CD14-positive monocyte (primary cell): ENCODE measurements around the gene ABCB8. TPM values are rescaled to one million over a fixed set of nuclear protein-coding genes. Genes with fewer than 3 reads are reported as not detected.
A peak's percentile ranks its signal among the peaks of the same experiment; 100 is the strongest.

Experiments
- DNase-seq, 3 donors: peaks; one replicate each; pipeline ENCODE4 v3.0.0-alpha.2; 2011 to 2022
- H2AFZ ChIP-seq: 2 replicates; pipeline ENCODE4 v1.6.0; 2012; ENCODE audit warnings: mild to moderate bottlenecking, low read depth, low read length, inconsistent platforms; ENCODE audit not compliant: insufficient read depth, poor library complexity, severe bottlenecking
- H3K27ac ChIP-seq, 2 donors: 1 replicate in 1 of 2; 2 replicates in 1 of 2; pipeline ENCODE4 v1.5.1; 2012 to 2013; ENCODE audit warnings: low read length in 2 of 2, control low read depth in 1 of 2, inconsistent platforms in 1 of 2, low read depth in 1 of 2, mild to moderate bottlenecking in 1 of 2
- H3K27me3 ChIP-seq, 2 donors: one replicate each; pipeline versions ENCODE4 v1.6.0 to v1.6.1; 2011 to 2013; ENCODE audit warnings: low read length in 2 of 2; ENCODE audit not compliant: control insufficient read depth in 2 of 2, insufficient read depth in 2 of 2
- H3K36me3 ChIP-seq, 2 donors: replicated peaks in 1 of 2; 1 replicate in 1 of 2; 2 replicates in 1 of 2; pipeline versions ENCODE4 v1.5.1 to v1.6.1; 2012 to 2013; ENCODE audit warnings: low read length in 2 of 2, control low read depth in 1 of 2, inconsistent platforms in 1 of 2, mild to moderate bottlenecking in 1 of 2; ENCODE audit not compliant: insufficient read depth in 2 of 2, control insufficient read depth in 1 of 2
- H3K4me1 ChIP-seq, 2 donors: 1 replicate in 1 of 2; 2 replicates in 1 of 2; pipeline versions ENCODE4 v1.5.1 to v1.6.1; 2012 to 2013; ENCODE audit warnings: low read length in 2 of 2, control low read depth in 1 of 2, inconsistent platforms in 1 of 2, mild to moderate bottlenecking in 1 of 2, moderate library complexity in 1 of 2; ENCODE audit not compliant: insufficient read depth in 2 of 2, control insufficient read depth in 1 of 2
- H3K4me2 ChIP-seq: replicated peaks from 2 replicates; pipeline ENCODE3; 2012; ENCODE audit warnings: low read length, moderate library complexity, mild to moderate bottlenecking; ENCODE audit not compliant: poor library complexity, severe bottlenecking; ENCODE audit errors: extremely low read depth
- H3K4me3 ChIP-seq, 3 experiments: fragments of 200-600 bp in 1 of 3; sonication (generic) in 1 of 3; replicated peaks in 1 of 3; 1 replicate in 2 of 3; 2 replicates in 1 of 3; pipeline ENCODE4 v1.5.1; 2011 to 2013; ENCODE audit warnings: low read length in 3 of 3, mild to moderate bottlenecking in 3 of 3, control low read depth in 2 of 3, low read depth in 2 of 3, inconsistent platforms in 1 of 3, moderate library complexity in 1 of 3
- H3K79me2 ChIP-seq: 2 replicates; pipeline ENCODE4 v1.6.0; 2012; ENCODE audit warnings: mild to moderate bottlenecking, control low read depth, inconsistent platforms, low read length, moderate library complexity; ENCODE audit not compliant: insufficient read depth
- H3K9ac ChIP-seq: 2 replicates; pipeline ENCODE4 v1.6.0; 2017; ENCODE audit warnings: low read length, mild to moderate bottlenecking; ENCODE audit not compliant: insufficient read depth, poor library complexity, severe bottlenecking
- H3K9me3 ChIP-seq, 2 donors: replicated peaks in 1 of 2; 1 replicate in 1 of 2; 2 replicates in 1 of 2; pipeline versions ENCODE4 v1.5.1 to v1.6.1; 2012 to 2013; ENCODE audit warnings: low read length in 2 of 2, control low read depth in 1 of 2; ENCODE audit not compliant: control insufficient read depth in 1 of 2, insufficient read depth in 1 of 2
- H4K20me1 ChIP-seq: 2 replicates; pipeline ENCODE4 v1.6.0; 2012; ENCODE audit warnings: mild to moderate bottlenecking, low read length, control low read depth, moderate library complexity; ENCODE audit not compliant: insufficient read depth
- H3K27ac Mint-ChIP-seq, 7 donors: one replicate each; pipeline ENCODE4 v1.8.0; 2020; ENCODE audit warnings: mild to moderate bottlenecking in 7 of 7, mixed read lengths in 7 of 7, moderate library complexity in 6 of 7, inconsistent platforms in 2 of 7
- H3K27me3 Mint-ChIP-seq, 3 donors: one replicate each; pipeline ENCODE4 v1.8.0; 2021 to 2022; ENCODE audit warnings: low read depth in 3 of 3, mild to moderate bottlenecking in 3 of 3, mixed read lengths in 3 of 3, moderate library complexity in 3 of 3, inconsistent platforms in 1 of 3
- H3K36me3 Mint-ChIP-seq, 2 donors: one replicate each; pipeline ENCODE4 v1.8.0; 2020; ENCODE audit warnings: mixed read lengths in 2 of 2, inconsistent platforms in 1 of 2, mild to moderate bottlenecking in 1 of 2
- H3K4me1 Mint-ChIP-seq: one replicate; pipeline ENCODE4 v1.8.0; 2020; ENCODE audit warnings: mild to moderate bottlenecking, mixed read lengths
- H3K4me3 Mint-ChIP-seq, 2 donors: one replicate each; pipeline ENCODE4 v1.8.0; 2020; ENCODE audit warnings: mild to moderate bottlenecking in 2 of 2, mixed read lengths in 2 of 2, moderate library complexity in 1 of 2
- H3K9me3 Mint-ChIP-seq, 7 donors: one replicate each; pipeline ENCODE4 v1.8.0; 2020 to 2022; ENCODE audit warnings: mixed read lengths in 7 of 7, mild to moderate bottlenecking in 6 of 7, moderate library complexity in 6 of 7, inconsistent platforms in 2 of 7
- CTCF ChIP-seq: fragments of 200-600 bp; IDR thresholded peaks from one replicate; pipeline ENCODE4 v1.8.0; 2022; ENCODE audit warnings: antibody characterized with exemption, mild to moderate bottlenecking
- WGBS: methylation state at CpG from one replicate; pipeline ENCODE4 v1.1.5; 2013; ENCODE audit warnings: missing lambda C conversion rate; ENCODE audit not compliant: insufficient coverage; 5-methylcytosine and 5-hydroxymethylcytosine counted together
- intact Hi-C, 2 donors: fragments of 100-400 bp; cut with micrococcal nuclease; formaldehyde crosslinking; loops; one replicate each; pipeline versions ENCODE4 v1.15.0 to v1.15.1; 2023
- polyA plus RNA-seq, 3 donors: library from polyadenylated mRNA; depleted of rRNA in 1 of 3; unstranded in 2 of 3; stranded (reverse) in 1 of 3; fragments of 300-500 nt in 2 of 3; fragments of >200 nt in 1 of 3; fragmentation: Illumina TruSeq in 2 of 3; gene quantifications; 1 replicate in 2 of 3; 2 replicates in 1 of 3; pipeline ENCODE4 v1.2.3, GENCODE V29; 2012 to 2021

Gene ABCB8
- polyA plus RNA-seq, 3 donors: 9.3 to 19.9 (median 9.5) TPM

DNA sequence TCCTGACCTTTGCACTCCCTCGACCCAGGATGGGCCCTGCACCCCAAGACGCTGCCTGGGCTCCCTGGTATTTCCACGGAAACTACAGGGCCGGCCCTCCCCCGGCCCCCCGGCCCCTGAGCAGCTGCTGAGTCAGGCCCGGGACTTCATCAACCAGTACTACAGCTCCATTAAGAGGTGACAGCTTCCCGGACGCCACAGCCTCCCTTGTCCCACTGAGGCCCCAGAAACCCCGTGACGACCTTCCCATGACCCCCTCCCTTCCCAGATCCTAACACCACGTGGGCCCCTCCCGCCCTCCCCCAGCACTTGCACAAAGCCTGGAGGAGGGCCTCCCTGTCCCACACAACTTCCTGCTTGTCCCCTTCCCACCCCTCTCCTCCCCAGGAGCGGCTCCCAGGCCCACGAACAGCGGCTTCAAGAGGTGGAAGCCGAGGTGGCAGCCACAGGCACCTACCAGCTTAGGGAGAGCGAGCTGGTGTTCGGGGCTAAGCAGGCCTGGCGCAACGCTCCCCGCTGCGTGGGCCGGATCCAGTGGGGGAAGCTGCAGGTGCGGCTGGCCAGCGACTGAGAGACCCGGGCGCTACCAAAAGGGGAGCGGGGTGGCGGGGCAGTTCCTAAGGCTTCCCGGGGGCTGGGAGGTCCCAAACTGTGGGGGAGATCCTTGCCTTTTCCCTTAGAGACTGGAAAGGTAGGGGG is 31.7 kb upstream of the ABCB8 start:
- peak in 1 of 3 donors; percentile 48 for DNase-seq
- Histone ChIP-seq H3K79me2 (no peaks in the 10 kb centered on the region), H3K9me3 (no peaks in the 10 kb centered on the region), H4K20me1 (no peaks in the 10 kb centered on the region), H2AFZ (peak overlapping the region; percentile 68), H3K27me3 (peaks cover 0 to 10% of the 10 kb centered on the region in 2 donors), H3K9ac (no peak overlapping the region), H3K4me1 (peaks cover 21 to 29% of the 10 kb centered on the region in 2 donors), H3K36me3 (no peaks in the 10 kb centered on the region), H3K4me2 (peak overlapping the region; percentile 58), H3K27ac (no peak overlapping the region), H3K4me3 (peak overlapping the region in 1 of 3 experiments; percentile 46)
- 1% methylated on average over 29 of the region's 31 CpGs for WGBS
- Mint-ChIP-seq H3K9me3 (peaks cover 0 to 5% (median 1%) of the 10 kb centered on the region in 7 donors), H3K36me3 (no peaks in the 10 kb centered on the region), H3K4me1 (peaks cover 32% of the 10 kb centered on the region), H3K27me3 (peaks cover 19 to 34% (median 19%) of the 10 kb centered on the region in 3 donors), H3K4me3 (peak overlapping the region in 1 of 2 donors; percentile 65), H3K27ac (peak overlapping the region in 2 of 7 donors; percentile 40 to 53)
- TF ChIP-seq CTCF: no peak
- intact Hi-C loops: no loop called here

GRCh38 chr7:150997075-150997511 is 31.2 kb upstream of the ABCB8 start:
- Mint-ChIP-seq H3K27ac (no peak overlapping the region), H3K9me3 (peaks cover 0 to 2% (median 0%) of the 10 kb centered on the region in 7 donors), H3K4me3 (peak overlapping the region in 1 of 2 donors; percentile 65), H3K36me3 (no peaks in the 10 kb centered on the region), H3K4me1 (peaks cover 32% of the 10 kb centered on the region), H3K27me3 (peaks cover 19 to 36% (median 21%) of the 10 kb centered on the region in 3 donors)
- Histone ChIP-seq H3K4me2 (peak overlapping the region; percentile 58), H3K9ac (no peak overlapping the region), H3K4me1 (peaks cover 21 to 29% of the 10 kb centered on the region in 2 donors), H2AFZ (peak overlapping the region; percentile 68), H3K9me3 (no peaks in the 10 kb centered on the region), H3K36me3 (no peaks in the 10 kb centered on the region), H3K79me2 (no peaks in the 10 kb centered on the region), H3K27me3 (peaks cover 0 to 10% of the 10 kb centered on the region in 2 donors), H3K27ac (no peak overlapping the region), H3K4me3 (peak overlapping the region in 1 of 3 experiments; percentile 46), H4K20me1 (no peaks in the 10 kb centered on the region)
- no peak for TF ChIP-seq CTCF
- 59% methylated on average over 4 of the region's 8 CpGs for WGBS
- DNase-seq: no peak
- intact Hi-C loops: no loop called here
